Mesenchymal stem cell (in vitro differentiated cells and primary cell): ENCODE measurements around the gene RRP36.

Experiments
- DNase-seq: peaks from one replicate; pipeline ENCODE4 v3.0.0-alpha.2; 2013
- H2AFZ ChIP-seq: one replicate; pipeline ENCODE4 v1.6.1; 2013; ENCODE audit warnings: low read depth, mild to moderate bottlenecking, control low read depth, inconsistent platforms, low read length, moderate library complexity
- H2AK5ac ChIP-seq: 2 replicates; pipeline ENCODE4 v1.6.1; 2013; ENCODE audit warnings: low read length, moderate library complexity, mild to moderate bottlenecking, inconsistent platforms; ENCODE audit not compliant: severe bottlenecking
- H2BK120ac ChIP-seq: one replicate; pipeline ENCODE4 v1.6.1; 2013; ENCODE audit warnings: low read depth, mild to moderate bottlenecking, inconsistent platforms, low read length, moderate library complexity
- H2BK12ac ChIP-seq, 2 experiments: one replicate each; pipeline ENCODE4 v1.6.1; 2013; ENCODE audit warnings: inconsistent platforms in 2 of 2, low read length in 2 of 2, mild to moderate bottlenecking in 2 of 2, moderate library complexity in 2 of 2, control low read depth in 1 of 2
- H2BK15ac ChIP-seq: one replicate; pipeline ENCODE4 v1.6.1; 2013; ENCODE audit warnings: mild to moderate bottlenecking, low read depth, inconsistent platforms; ENCODE audit not compliant: poor library complexity, severe bottlenecking
- H2BK5ac ChIP-seq: 2 replicates; pipeline ENCODE4 v1.6.1; 2013; ENCODE audit warnings: low read depth, mild to moderate bottlenecking, low read length, control low read depth, inconsistent platforms; ENCODE audit not compliant: poor library complexity, severe bottlenecking
- H3K14ac ChIP-seq, 2 experiments: one replicate each; pipeline ENCODE4 v1.6.1; 2013; ENCODE audit warnings: inconsistent platforms in 2 of 2, low read length in 2 of 2, control low read depth in 1 of 2, mild to moderate bottlenecking in 1 of 2, moderate library complexity in 1 of 2
- H3K18ac ChIP-seq, 2 experiments: one replicate each; pipeline ENCODE4 v1.6.1; 2013; ENCODE audit warnings: inconsistent platforms in 2 of 2, low read length in 2 of 2, control low read depth in 1 of 2, low read depth in 1 of 2, mild to moderate bottlenecking in 1 of 2
- H3K23ac ChIP-seq, 2 experiments: one replicate each; pipeline ENCODE4 v1.6.1; 2013; ENCODE audit warnings: inconsistent platforms in 2 of 2, low read length in 2 of 2, mild to moderate bottlenecking in 2 of 2, moderate library complexity in 2 of 2, control low read depth in 1 of 2
- H3K27ac ChIP-seq: 2 replicates; pipeline ENCODE4 v1.5.1; 2013; ENCODE audit warnings: mild to moderate bottlenecking, moderate library complexity, low read length, control low read depth, inconsistent platforms; ENCODE audit not compliant: poor library complexity, severe bottlenecking
- H3K27me3 ChIP-seq, 2 experiments: 2 replicates each; pipeline versions ENCODE4 v1.6.1 to v1.7.0; 2013; ENCODE audit warnings: low read length in 2 of 2, mild to moderate bottlenecking in 2 of 2, moderate library complexity in 2 of 2, control low read depth in 1 of 2, inconsistent platforms in 1 of 2; ENCODE audit not compliant: control insufficient read depth in 1 of 2, insufficient read depth in 1 of 2
- H3K36me3 ChIP-seq, 2 experiments: 2 replicates each; pipeline versions ENCODE4 v1.6.1 to v1.7.0; 2013; ENCODE audit warnings: low read length in 2 of 2, control low read depth in 1 of 2, inconsistent platforms in 1 of 2, low read depth in 1 of 2, mild to moderate bottlenecking in 1 of 2; ENCODE audit not compliant: insufficient read depth in 2 of 2, control insufficient read depth in 1 of 2
- H3K4ac ChIP-seq, 2 experiments: one replicate each; pipeline ENCODE4 v1.6.1; 2013; ENCODE audit warnings: inconsistent platforms in 2 of 2, low read length in 2 of 2, mild to moderate bottlenecking in 2 of 2, moderate library complexity in 2 of 2, control low read depth in 1 of 2, low read depth in 1 of 2
- H3K4me1 ChIP-seq: 2 replicates; pipeline ENCODE4 v1.6.1; 2013; ENCODE audit warnings: low read depth, low read length, control low read depth; ENCODE audit not compliant: control insufficient read depth, insufficient read depth
- H3K4me2 ChIP-seq: 2 replicates; pipeline ENCODE4 v1.6.1; 2013; ENCODE audit warnings: low read length, mild to moderate bottlenecking, inconsistent platforms; ENCODE audit not compliant: poor library complexity, severe bottlenecking
- H3K4me3 ChIP-seq, 2 experiments: 2 replicates each; pipeline versions ENCODE4 v1.5.1 to v1.7.0; 2013; ENCODE audit warnings: low read length in 2 of 2, mild to moderate bottlenecking in 2 of 2, control low read depth in 1 of 2, low read depth in 1 of 2; ENCODE audit not compliant: insufficient read depth in 1 of 2
- H3K79me1 ChIP-seq: replicated peaks from 2 replicates; pipeline ENCODE4 v1.6.1; 2013; ENCODE audit warnings: mild to moderate bottlenecking, control low read depth, low read length, inconsistent platforms; ENCODE audit not compliant: poor library complexity, severe bottlenecking
- H3K9ac ChIP-seq: 2 replicates; pipeline ENCODE4 v1.7.0; 2013; ENCODE audit warnings: mild to moderate bottlenecking, low read length, moderate library complexity
- H3K9me3 ChIP-seq: 2 replicates; pipeline ENCODE4 v1.7.0; 2013; ENCODE audit warnings: mild to moderate bottlenecking, low read length; ENCODE audit not compliant: control insufficient read depth
- H4K8ac ChIP-seq: one replicate; pipeline ENCODE4 v1.6.1; 2013; ENCODE audit warnings: inconsistent platforms, mild to moderate bottlenecking, low read length, moderate library complexity
- H4K91ac ChIP-seq: one replicate; pipeline ENCODE4 v1.6.1; 2013; ENCODE audit warnings: mild to moderate bottlenecking, low read length, inconsistent platforms
- WGBS: methylation state at CpG from one replicate; pipeline ENCODE4 v1.1.7; 2013; ENCODE audit warnings: mixed read lengths; 5-methylcytosine and 5-hydroxymethylcytosine counted together

RRP36 gene

GRCh38 chr6:43047998-43048397 lies 26.6 kb downstream of the RRP36 start:
- Histone ChIP-seq H3K23ac (no peak overlapping the region), H2BK15ac (no peak overlapping the region), H3K79me1 (peaks cover 32% of the 10 kb centered on the region), H3K4me3 (no peak overlapping the region), H3K36me3 (peaks cover 76 to 85% of the 10 kb centered on the region in 2 experiments), H3K9me3 (no peaks in the 10 kb centered on the region), H4K91ac (no peak overlapping the region), H3K4me1 (peaks cover 31% of the 10 kb centered on the region), H2AK5ac (no peak overlapping the region), H3K4me2 (no peak overlapping the region), H4K8ac (no peak overlapping the region), H3K27ac (no peak overlapping the region), H2BK12ac (no peak overlapping the region), H2BK5ac (no peak overlapping the region), H2AFZ (no peak overlapping the region), H3K18ac (no peak overlapping the region), H3K4ac (no peak overlapping the region), H3K27me3 (no peaks in the 10 kb centered on the region), H3K14ac (no peak overlapping the region), H3K9ac (no peak overlapping the region), H2BK120ac (no peak overlapping the region)
- DNase-seq, result no peak
- WGBS, result 98% methylated on average over 7 of the region's 7 CpGs

GRCh38 chr6:43050981-43051380 lies 29.6 kb downstream of the RRP36 start:
- H3K14ac ChIP-seq, result peak overlapping the region in 1 of 2 experiments; percentile 68
- DNase-seq, result no peak
- H2BK5ac ChIP-seq, result no peak overlapping the region
- no peak overlapping the region for H4K91ac ChIP-seq
- H3K4me2 ChIP-seq, result peak overlapping the region; percentile 1
- no peak overlapping the region for H2AFZ ChIP-seq
- no peak overlapping the region for H3K27ac ChIP-seq
- no peak overlapping the region for H4K8ac ChIP-seq
- H3K4me1 ChIP-seq, result peaks cover 31% of the 10 kb centered on the region
- H2BK15ac ChIP-seq, result no peak overlapping the region
- H3K4ac ChIP-seq, result no peak overlapping the region
- peaks cover 62 to 74% of the 10 kb centered on the region in 2 experiments for H3K36me3 ChIP-seq
- peak overlapping the region; percentile 11 for H2AK5ac ChIP-seq
- no peak overlapping the region for H2BK12ac ChIP-seq
- H3K9me3 ChIP-seq, result no peaks in the 10 kb centered on the region
- no peak overlapping the region for H3K18ac ChIP-seq
- H2BK120ac ChIP-seq, result no peak overlapping the region
- H3K79me1 ChIP-seq, result peaks cover 34% of the 10 kb centered on the region
- 93% methylated on average over 17 of the region's 17 CpGs for WGBS
- no peaks in the 10 kb centered on the region for H3K27me3 ChIP-seq
- H3K9ac ChIP-seq, result peak overlapping the region; percentile 19
- H3K23ac ChIP-seq, result no peak overlapping the region
- no peak overlapping the region for H3K4me3 ChIP-seq

- Histone ChIP-seq H3K9ac (peak overlapping the region; percentile 99), H2AK5ac (peak overlapping the region; percentile 82), H3K18ac (peak overlapping the region; percentile 1 to 95), H3K4me3 (peak overlapping the region in 1 of 2 experiments; percentile 93), H2BK5ac (no peak overlapping the region), H3K4ac (peak overlapping the region; percentile 90 to 99), H3K14ac (peak overlapping the region in 1 of 2 experiments; percentile 51), H4K8ac (peak overlapping the region; percentile 97), H3K23ac (peak overlapping the region in 1 of 2 experiments; percentile 0), H2BK120ac (no peak overlapping the region), H2BK15ac (no peak overlapping the region), H3K79me1 (peaks cover 31% of the 10 kb centered on the region), H3K4me2 (peak overlapping the region; percentile 70), H2BK12ac (peak overlapping the region; percentile 15 to 54), H3K27ac (no peak overlapping the region), H4K91ac (peak overlapping the region; percentile 97), H3K4me1 (peaks cover 31% of the 10 kb centered on the region), H2AFZ (no peak overlapping the region), H3K9me3 (no peaks in the 10 kb centered on the region), H3K36me3 (peaks cover 57 to 72% of the 10 kb centered on the region in 2 experiments), H3K27me3 (no peaks in the 10 kb centered on the region)
- 96% methylated on average over 19 of the region's 19 CpGs for WGBS
- DNase-seq, result no peak
Observed at GRCh38 chr6:43052225-43052841, 30.9 kb downstream of the RRP36 start.

- no peaks in the 10 kb centered on the region for H3K27me3 ChIP-seq
- peak overlapping the region; percentile 7 to 98 for H3K14ac ChIP-seq
- H3K9ac ChIP-seq, result peak overlapping the region; percentile 99
- H2BK5ac ChIP-seq, result peak overlapping the region; percentile 85
- peak overlapping the region; percentile 97 for H4K91ac ChIP-seq
- H3K9me3 ChIP-seq, result no peaks in the 10 kb centered on the region
- peaks cover 28% of the 10 kb centered on the region for H3K79me1 ChIP-seq
- peak overlapping the region; percentile 65 to 95 for H3K18ac ChIP-seq
- peaks cover 53 to 71% of the 10 kb centered on the region in 2 experiments for H3K36me3 ChIP-seq
- peak overlapping the region; percentile 90 to 99 for H3K4ac ChIP-seq
- peak overlapping the region; percentile 97 for H4K8ac ChIP-seq
- peak overlapping the region; percentile 78 for H2BK15ac ChIP-seq
- H3K4me3 ChIP-seq, result peak overlapping the region; percentile 73 to 93
- H2BK120ac ChIP-seq, result peak overlapping the region; percentile 93
- H3K4me2 ChIP-seq, result peak overlapping the region; percentile 70
- WGBS, result 20% methylated on average over 22 of the region's 22 CpGs
- peak overlapping the region; percentile 82 for H2AK5ac ChIP-seq
- H3K4me1 ChIP-seq, result peaks cover 31% of the 10 kb centered on the region
- peak; percentile 48 for DNase-seq
- peak overlapping the region; percentile 6 for H2AFZ ChIP-seq
- peak overlapping the region in 1 of 2 experiments; percentile 78 for H3K23ac ChIP-seq
- H2BK12ac ChIP-seq, result peak overlapping the region; percentile 6 to 54
- peak overlapping the region; percentile 90 for H3K27ac ChIP-seq
Observed at GRCh38 chr6:43052842-43053544, 31.6 kb downstream of the RRP36 start.
